HCT116 (cell line): ENCODE measurements around the gene ABHD14A. TPM values are rescaled to one million over a fixed set of nuclear protein-coding genes. Genes with fewer than 3 reads are reported as not detected.

Source experiments
- ATAC-seq: fragments of 200-7000 bp; cut with Tn5 transposase; 2 replicates; pipeline ENCODE4 v1.9.1; 2020; ENCODE audit warnings: mild to moderate bottlenecking, moderate library complexity
- BruUV-seq: library from RNA; stranded (reverse); fragments of 400-500 nt; replicated peaks from 2 replicates; lab custom pipeline; 2021; lab: Mats Ljungman, UMichigan
- CTCF ChIA-PET: fragments of 300-600 bp; sonication (Branson Sonifier 250); formaldehyde crosslinking; loops from one replicate; lab custom pipeline; 2021; ENCODE audit warnings: antibody characterized with exemption; lab: Charles Lee
- POLR2A ChIA-PET: fragments of 300-600, 350-600 bp; sonication (Branson Sonifier 250); formaldehyde crosslinking; loops from one replicate; lab custom pipeline; 2021; ENCODE audit warnings: antibody characterized with exemption; lab: Charles Lee
- RAD21 ChIA-PET, 2 experiments: fragments of 300-600 bp; sonication (Branson Sonifier 250); formaldehyde crosslinking; loops; one replicate each; lab custom pipeline; 2023; ENCODE audit warnings: low total read pairs in 2 of 2; ENCODE audit not compliant: uncharacterized antibody in 2 of 2, unreplicated experiment in 2 of 2, low non-redundant PET in 1 of 2; lab: Charles Lee
- DNase-seq: peaks from one replicate; pipeline ENCODE4 v3.0.0-alpha.2; 2010; ENCODE audit warnings: low read depth, low spot score
- H2AFZ ChIP-seq: fragments of 200-600 bp; shearing (Covaris generic), sonication (generic); 2 replicates; pipeline ENCODE4 v1.6.1; 2017; ENCODE audit warnings: low read depth, mixed run types, mixed read lengths, antibody characterized with exemption, low read length; ENCODE audit not compliant: poor library complexity, severe bottlenecking
- H3K27ac ChIP-seq: 2 replicates; pipeline ENCODE4 v1.5.1; 2012; ENCODE audit warnings: low read depth, low read length
- H3K27me3 ChIP-seq: fragments of 200-600 bp; sonication (generic); 2 replicates; pipeline ENCODE4 v1.6.1; 2016; ENCODE audit warnings: mixed run types, low read length, mixed read lengths; ENCODE audit not compliant: insufficient read depth
- H3K36me3 ChIP-seq, 2 experiments: fragments of 200-500 bp in 1 of 2; fragments of 200-600 bp in 1 of 2; sonication (Bioruptor generic) in 1 of 2; sonication (generic) in 1 of 2; 2 replicates each; pipeline versions ENCODE4 v1.5.1 to v1.6.1; 2014 to 2016; ENCODE audit warnings: low read length in 2 of 2, inconsistent platforms in 1 of 2, mixed read lengths in 1 of 2, mixed run types in 1 of 2; ENCODE audit not compliant: insufficient read depth in 2 of 2, control insufficient read depth in 1 of 2
- H3K4me1 ChIP-seq, 2 experiments: fragments of 200-600 bp in 1 of 2; sonication (generic) in 1 of 2; 2 replicates each; pipeline versions ENCODE4 v1.5.1 to v1.6.1; 2012 to 2017; ENCODE audit warnings: low read length in 2 of 2, inconsistent platforms in 1 of 2, mild to moderate bottlenecking in 1 of 2, mixed read lengths in 1 of 2, mixed run types in 1 of 2, moderate library complexity in 1 of 2; ENCODE audit not compliant: insufficient read depth in 2 of 2, control insufficient read depth in 1 of 2
- H3K4me2 ChIP-seq: fragments of 200-600 bp; sonication (generic); 2 replicates; pipeline ENCODE4 v1.6.1; 2017; ENCODE audit warnings: mixed run types, low read length, mixed read lengths
- H3K4me3 ChIP-seq, 2 experiments: fragments of 200-600 bp in 1 of 2; sonication (generic) in 1 of 2; replicated peaks in 1 of 2; 2 replicates each; pipeline ENCODE4 v1.5.1; 2011 to 2016; ENCODE audit warnings: low read length in 2 of 2, control low read depth in 1 of 2, low read depth in 1 of 2, mild to moderate bottlenecking in 1 of 2, mixed read lengths in 1 of 2, mixed run types in 1 of 2
- H3K79me2 ChIP-seq: fragments of 200-600 bp; sonication (generic); 2 replicates; pipeline ENCODE4 v1.6.1; 2017; ENCODE audit warnings: mild to moderate bottlenecking, mixed run types, low read length, moderate library complexity, mixed read lengths; ENCODE audit not compliant: insufficient read depth
- H3K9ac ChIP-seq: fragments of 200-600 bp; sonication (generic); 2 replicates; pipeline ENCODE4 v1.6.1; 2016; ENCODE audit warnings: low read length, mixed read lengths
- H3K9me2 ChIP-seq: fragments of 200-600 bp; sonication (generic), shearing (Covaris generic); 2 replicates; pipeline ENCODE4 v1.6.1; 2017; ENCODE audit warnings: mixed run types, mild to moderate bottlenecking, moderate library complexity; ENCODE audit not compliant: insufficient read depth
- H3K9me3 ChIP-seq, 2 experiments: fragments of 200-500 bp in 1 of 2; fragments of 200-600 bp in 1 of 2; sonication (Bioruptor generic) in 1 of 2; sonication (generic) in 1 of 2; 2 replicates each; pipeline ENCODE4 v1.6.1; 2014 to 2017; ENCODE audit warnings: low read length in 2 of 2, mixed read lengths in 2 of 2, inconsistent platforms in 1 of 2, low read depth in 1 of 2, mild to moderate bottlenecking in 1 of 2, mixed run types in 1 of 2, moderate library complexity in 1 of 2; ENCODE audit not compliant: control insufficient read depth in 1 of 2, insufficient read depth in 1 of 2
- H4K20me1 ChIP-seq: fragments of 200-600 bp; sonication (generic), shearing (Covaris generic); 2 replicates; pipeline ENCODE4 v1.6.1; 2017; ENCODE audit warnings: mixed run types, mild to moderate bottlenecking, moderate library complexity; ENCODE audit not compliant: insufficient read depth
- CTCF ChIP-seq, 3 experiments: fragments of 200-600 bp in 1 of 3; sonication (generic) in 1 of 3; IDR thresholded peaks in 2 of 3; conservative IDR thresholded peaks in 1 of 3; 2 replicates each; pipeline ENCODE4 v1.5.1; 2012 to 2017; ENCODE audit warnings: low read depth in 2 of 3, low read length in 2 of 3, antibody characterized with exemption in 1 of 3, borderline replicate concordance in 1 of 3, control low read depth in 1 of 3, mild to moderate bottlenecking in 1 of 3, mixed read lengths in 1 of 3, mixed run types in 1 of 3, moderate library complexity in 1 of 3; ENCODE audit not compliant: insufficient read depth in 1 of 3
- intact Hi-C: fragments of 100-400 bp; cut with micrococcal nuclease; formaldehyde crosslinking; loops from 2 replicates; pipeline ENCODE4 v1.10.0; 2022
- total RNA-seq: library from RNA; stranded (reverse); gene quantifications from one replicate; pipeline ENCODE4 v1.2.1, GENCODE V29; 2021; ENCODE audit not compliant: unreplicated experiment
- TF ChIP-seq, protein P1 (sequence below): IDR thresholded peaks from 2 replicates; pipeline ENCODE4 v1.6.1; 2011; ENCODE audit warnings: mild to moderate bottlenecking, low read length, moderate library complexity; ENCODE audit not compliant: insufficient replicate concordance; ENCODE audit errors: extremely low read depth

ABHD14A gene
- total RNA-seq, 1 experiment from 2014 or later = 11.6 TPM

GRCh38 chr3:52004163-52004787 is 29.4 kb downstream of the ABHD14A start:
- CTCF ChIA-PET = interaction anchor here (0.7 to 2.3 kb wide), 7 partner anchors 9 to 335 kb away, joined by 3 to 7 read pairs (median 5); no protein-coding TSS in a partner anchor
- intact Hi-C loops = loop anchor here (5.0 kb wide), 1 partner anchor 333 kb away; no protein-coding TSS in a partner anchor
- no peaks in the 10 kb centered on the region for H3K9me2 ChIP-seq
- TF ChIP-seq CTCF (IDR thresholded peaks at IDR 0.05 in 2 of 3, conservative IDR thresholded peaks at IDR 0.05 in 1 of 3; ENCODE audit: borderline replicate concordance in 1 of 3, insufficient read depth in 1 of 3, low read depth in 2 of 3, low read length in 2 of 3) = 0 out of 6 replicates have a peak, but pooled peaks of 1 of the 3 experiments have one; percentile 5
- TF ChIP-seq, protein P1, sequence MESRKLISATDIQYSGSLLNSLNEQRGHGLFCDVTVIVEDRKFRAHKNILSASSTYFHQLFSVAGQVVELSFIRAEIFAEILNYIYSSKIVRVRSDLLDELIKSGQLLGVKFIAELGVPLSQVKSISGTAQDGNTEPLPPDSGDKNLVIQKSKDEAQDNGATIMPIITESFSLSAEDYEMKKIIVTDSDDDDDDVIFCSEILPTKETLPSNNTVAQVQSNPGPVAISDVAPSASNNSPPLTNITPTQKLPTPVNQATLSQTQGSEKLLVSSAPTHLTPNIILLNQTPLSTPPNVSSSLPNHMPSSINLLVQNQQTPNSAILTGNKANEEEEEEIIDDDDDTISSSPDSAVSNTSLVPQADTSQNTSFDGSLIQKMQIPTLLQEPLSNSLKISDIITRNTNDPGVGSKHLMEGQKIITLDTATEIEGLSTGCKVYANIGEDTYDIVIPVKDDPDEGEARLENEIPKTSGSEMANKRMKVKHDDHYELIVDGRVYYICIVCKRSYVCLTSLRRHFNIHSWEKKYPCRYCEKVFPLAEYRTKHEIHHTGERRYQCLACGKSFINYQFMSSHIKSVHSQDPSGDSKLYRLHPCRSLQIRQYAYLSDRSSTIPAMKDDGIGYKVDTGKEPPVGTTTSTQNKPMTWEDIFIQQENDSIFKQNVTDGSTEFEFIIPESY = no peak
- TF ChIP-seq, all 23 proteins: peak for 1
- H3K4me3 ChIP-seq = no peak overlapping the region
- RAD21 ChIA-PET = interaction anchor here (0.6 to 0.8 kb wide), 2 partner anchors 61 to 333 kb away, joined by 3 to 4 read pairs; no protein-coding TSS in a partner anchor
- H3K9me3 ChIP-seq = no peaks in the 10 kb centered on the region
- no peak overlapping the region for H3K27ac ChIP-seq
- H2AFZ ChIP-seq = no peak overlapping the region
- no peak for ATAC-seq
- POLR2A ChIA-PET = no interaction called here
- no peaks in the 10 kb centered on the region for H3K27me3 ChIP-seq
- H3K4me1 ChIP-seq = peaks cover 4 to 23% of the 10 kb centered on the region in 2 experiments
- H4K20me1 ChIP-seq = no peaks in the 10 kb centered on the region
- no peaks in the 10 kb centered on the region for H3K79me2 ChIP-seq
- no peak for DNase-seq
- no peaks in the 10 kb centered on the region for H3K36me3 ChIP-seq
- no TSS peak for BruUV-seq
- H3K4me2 ChIP-seq = no peak overlapping the region
- H3K9ac ChIP-seq = no peak overlapping the region
